Effector CD8-positive, alpha-beta T cell (primary cell): ENCODE results near the gene SRF.
A peak's percentile ranks its signal among the peaks of the same experiment; 100 is the strongest.

Experiments
- DNase-seq: peaks from one replicate; lab custom pipeline; 2025; lab: John Stamatoyannopoulos, UW

The SRF gene

DNA sequence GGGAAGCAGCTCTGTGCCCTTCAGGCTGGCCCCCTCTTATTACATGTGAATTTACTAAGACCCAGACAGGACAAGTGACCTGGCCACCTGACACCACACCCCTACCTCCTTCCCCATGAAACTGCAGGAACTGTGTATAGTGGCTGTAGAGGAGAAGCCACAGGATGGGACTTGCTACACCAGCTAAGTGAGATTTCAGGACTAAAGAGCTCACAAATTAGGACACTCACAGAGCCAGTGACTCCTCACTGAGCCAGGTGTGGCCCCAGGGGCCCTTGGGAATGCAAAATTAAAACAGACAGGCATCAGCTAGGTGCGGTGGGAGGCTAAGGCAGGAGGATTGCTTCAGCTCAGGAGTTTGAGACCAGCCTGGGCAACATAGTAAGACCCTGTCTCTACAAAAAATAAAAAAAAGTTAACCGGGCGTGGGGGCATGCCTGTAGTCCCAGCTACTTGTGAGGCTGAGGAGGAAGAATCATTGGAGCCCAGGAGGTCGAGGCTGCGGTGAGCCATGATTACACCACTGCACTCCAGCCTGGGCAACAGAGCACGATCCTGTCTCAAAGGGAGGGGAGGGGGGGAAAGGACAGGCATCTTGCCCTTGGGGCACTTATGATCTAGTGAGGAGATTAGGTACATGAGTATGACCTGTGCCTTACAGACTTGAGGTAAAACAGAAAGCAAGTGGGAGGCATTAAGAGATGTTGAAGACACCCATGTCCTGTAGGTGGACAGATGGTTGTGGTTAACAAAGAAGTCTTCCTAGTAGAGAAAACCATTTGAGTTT is 23.2 kb upstream of the SRF start:
- DNase-seq, result no peak

DNA sequence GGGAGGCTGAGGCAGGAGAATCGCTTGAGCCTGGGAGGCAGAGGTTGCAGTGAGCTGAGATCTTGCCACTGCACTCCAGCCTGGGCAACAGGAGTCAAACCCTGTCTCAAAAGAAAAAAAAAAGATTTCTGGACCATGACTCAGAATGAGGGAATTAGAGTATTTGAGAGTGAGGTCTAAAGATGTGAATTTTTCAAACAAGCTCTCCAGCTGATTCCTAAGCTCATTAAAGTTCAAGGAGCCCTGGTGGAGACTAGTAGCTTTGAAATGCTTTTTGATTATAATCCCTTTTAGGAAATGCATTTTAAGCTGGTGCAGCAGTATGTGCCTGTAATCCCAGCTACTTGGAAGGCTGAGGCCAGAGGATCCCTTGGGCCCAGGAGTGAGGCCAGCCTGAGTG is 21.8 kb upstream of the SRF start:
- no peak for DNase-seq

DNA sequence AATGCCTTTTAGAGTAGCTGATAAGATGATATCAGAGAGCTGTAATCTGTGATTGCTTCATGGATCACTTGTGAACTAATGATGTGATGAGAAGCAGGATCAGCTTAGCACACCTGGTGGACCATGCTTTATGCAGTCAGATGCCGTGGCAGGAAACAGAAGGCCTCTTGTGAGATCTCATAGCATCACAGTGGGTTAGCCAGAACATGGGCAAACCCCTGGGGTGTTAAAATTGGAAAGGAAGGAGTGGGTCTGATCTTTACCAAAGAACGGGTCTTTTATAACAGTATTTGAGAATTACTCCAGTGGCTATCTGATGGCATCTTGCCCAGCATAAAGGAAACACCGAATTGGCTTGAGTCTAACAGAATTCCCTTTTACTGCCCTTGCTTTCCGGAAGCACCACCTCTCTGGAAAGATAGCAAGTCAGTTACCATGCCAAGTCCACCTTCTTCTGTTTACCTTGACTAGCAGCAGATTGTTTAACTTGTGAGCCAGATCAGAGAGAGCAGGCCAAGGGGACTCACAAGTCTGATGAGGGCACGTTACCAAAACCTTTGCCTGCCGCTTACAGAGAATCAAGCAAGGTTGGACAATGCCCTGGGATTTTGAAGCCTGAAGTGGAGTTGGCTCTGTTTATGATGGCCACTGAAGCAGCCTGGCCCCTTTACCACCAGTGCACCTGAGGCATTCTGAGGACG is 20.9 kb upstream of the SRF start:
- no peak for DNase-seq

DNA sequence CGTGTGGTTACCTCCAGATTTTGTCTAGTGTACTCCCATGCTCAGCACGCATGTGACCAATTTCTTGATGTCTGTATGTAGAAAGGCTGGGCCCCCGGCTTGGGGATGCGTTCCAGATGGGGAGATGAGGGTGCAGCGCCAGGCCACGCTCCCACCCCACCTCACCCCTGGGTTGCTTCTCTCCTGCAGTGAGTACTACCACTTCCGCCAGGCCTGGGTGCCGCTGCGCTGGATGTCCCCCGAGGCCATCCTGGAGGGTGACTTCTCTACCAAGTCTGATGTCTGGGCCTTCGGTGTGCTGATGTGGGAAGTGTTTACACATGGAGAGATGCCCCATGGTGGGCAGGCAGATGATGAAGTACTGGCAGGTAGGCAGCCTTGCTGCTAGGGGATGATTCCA is 11.5 kb upstream of the SRF start:
- no peak for DNase-seq

DNA sequence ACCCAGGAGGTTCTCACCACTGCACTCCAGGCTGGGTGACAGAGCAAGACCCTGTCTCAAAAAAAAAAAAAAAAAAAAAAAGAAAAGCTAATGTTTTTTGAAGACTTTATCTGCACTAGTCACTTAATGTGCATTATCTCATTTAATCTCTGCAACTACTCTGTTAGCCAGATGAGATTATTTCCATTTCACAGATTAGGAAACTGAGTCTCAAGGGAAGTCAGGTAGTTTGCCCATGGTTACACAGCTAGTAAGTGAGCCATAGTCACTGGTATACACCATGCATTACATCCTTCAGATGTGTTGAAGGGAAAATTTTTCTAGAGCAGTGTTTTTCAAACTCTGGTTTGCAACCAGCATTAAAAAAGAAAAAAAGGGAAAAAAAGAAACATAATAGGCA is 7.2 kb upstream of the SRF start:
- no peak for DNase-seq

DNA sequence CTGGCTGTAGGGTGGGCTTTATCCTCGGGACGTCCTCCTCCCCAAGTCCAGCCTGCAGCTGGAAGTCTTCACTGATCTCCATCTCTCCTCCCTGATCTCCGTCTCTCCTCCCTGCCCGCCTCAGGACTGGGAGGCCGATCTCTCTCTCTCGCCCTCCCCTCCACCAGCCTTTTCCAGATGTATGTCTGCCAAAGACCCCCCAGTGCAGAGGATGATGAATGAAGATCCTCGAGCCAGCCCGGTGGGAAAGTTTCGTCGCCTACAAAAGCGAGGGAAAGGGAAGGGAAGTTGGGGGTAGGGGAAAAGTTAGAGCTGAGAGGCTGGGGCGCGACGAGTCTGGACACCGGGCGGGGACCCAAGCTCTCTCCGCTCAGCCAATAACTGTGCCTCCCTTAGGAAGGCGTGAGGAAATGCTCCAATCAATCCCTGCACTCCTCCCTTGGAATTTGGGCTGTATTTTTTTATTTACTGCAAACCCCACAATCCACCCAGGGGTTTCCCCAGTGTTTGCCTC is 595 bp upstream of the SRF start:
- DNase-seq, result no peak

DNA sequence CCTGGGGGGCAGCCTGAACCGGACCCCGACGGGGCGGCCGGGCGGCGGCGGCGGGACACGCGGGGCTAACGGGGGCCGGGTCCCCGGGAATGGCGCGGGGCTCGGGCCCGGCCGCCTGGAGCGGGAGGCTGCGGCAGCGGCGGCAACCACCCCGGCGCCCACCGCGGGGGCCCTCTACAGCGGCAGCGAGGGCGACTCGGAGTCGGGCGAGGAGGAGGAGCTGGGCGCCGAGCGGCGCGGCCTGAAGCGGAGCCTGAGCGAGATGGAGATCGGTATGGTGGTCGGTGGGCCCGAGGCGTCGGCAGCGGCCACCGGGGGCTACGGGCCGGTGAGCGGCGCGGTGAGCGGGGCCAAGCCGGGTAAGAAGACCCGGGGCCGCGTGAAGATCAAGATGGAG is 636 bp downstream of the SRF start:
- peak; percentile 31 for DNase-seq

DNA sequence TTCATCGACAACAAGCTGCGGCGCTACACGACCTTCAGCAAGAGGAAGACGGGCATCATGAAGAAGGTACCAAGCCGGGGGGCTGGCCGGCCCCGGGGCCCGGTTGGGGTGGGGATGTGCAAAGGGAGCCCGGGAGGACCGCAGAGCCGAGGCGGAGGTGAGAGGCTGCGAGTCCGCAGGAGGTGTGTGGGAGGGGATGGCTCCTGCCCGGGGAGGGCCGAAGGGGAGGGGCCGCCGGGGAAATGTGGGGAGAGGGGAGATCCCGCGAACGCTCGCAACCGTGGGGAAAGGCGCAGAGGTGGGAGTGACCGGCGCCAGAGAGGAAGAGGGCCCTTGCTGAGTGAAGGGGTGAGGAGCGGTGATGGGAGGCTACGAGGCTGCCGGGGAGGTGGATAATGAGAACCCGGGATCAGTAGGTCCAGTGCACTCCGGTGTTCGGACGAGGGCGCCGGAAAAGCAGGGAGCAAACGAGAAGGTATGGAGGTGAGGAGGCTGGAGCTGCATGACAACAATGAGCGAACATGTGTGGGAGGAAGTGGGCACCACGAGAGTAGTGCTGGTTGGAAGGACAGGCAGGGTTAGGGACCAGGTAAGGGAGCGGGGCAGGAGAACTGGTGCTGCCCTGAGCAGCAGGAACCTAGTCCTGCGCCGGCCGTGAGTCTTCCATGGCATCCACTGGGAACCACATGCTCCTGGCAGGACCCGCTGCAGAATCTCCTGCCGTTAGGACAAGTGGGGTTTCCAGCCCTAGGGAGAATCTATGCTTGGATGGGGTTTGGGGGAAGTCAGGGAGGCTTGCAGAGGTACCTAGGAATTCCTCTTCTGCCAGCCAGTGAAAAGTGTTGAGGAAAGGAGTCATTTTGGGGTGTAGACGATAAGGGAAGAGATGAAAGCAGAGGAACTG is 1.3 kb downstream of the SRF start:
- DNase-seq, result peak; percentile 28

DNA sequence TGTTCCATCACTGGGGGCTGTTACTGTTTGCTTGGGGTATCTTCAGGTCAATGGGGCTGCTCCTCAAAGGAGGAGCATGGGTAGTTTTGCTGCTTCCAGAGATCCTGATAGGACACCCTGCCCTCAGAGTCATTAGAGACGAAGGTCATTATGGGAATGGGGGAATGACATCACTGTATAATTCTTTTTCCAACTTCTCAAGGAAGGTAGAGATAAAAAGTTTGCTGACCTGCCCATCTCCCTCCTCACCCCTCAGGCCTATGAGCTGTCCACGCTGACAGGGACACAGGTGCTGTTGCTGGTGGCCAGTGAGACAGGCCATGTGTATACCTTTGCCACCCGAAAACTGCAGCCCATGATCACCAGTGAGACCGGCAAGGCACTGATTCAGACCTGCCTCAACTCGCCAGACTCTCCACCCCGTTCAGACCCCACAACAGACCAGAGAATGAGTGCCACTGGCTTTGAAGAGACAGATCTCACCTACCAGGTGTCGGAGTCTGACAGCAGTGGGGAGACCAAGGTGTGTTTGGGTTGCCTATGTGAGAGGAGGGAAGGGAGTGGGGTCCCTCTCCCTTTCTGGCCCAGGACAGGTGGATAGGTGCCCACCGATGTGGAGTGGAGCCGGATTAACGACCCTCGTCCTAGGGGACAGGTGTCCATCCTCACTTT is 2.7 kb downstream of the SRF start:
- DNase-seq, result no peak

DNA sequence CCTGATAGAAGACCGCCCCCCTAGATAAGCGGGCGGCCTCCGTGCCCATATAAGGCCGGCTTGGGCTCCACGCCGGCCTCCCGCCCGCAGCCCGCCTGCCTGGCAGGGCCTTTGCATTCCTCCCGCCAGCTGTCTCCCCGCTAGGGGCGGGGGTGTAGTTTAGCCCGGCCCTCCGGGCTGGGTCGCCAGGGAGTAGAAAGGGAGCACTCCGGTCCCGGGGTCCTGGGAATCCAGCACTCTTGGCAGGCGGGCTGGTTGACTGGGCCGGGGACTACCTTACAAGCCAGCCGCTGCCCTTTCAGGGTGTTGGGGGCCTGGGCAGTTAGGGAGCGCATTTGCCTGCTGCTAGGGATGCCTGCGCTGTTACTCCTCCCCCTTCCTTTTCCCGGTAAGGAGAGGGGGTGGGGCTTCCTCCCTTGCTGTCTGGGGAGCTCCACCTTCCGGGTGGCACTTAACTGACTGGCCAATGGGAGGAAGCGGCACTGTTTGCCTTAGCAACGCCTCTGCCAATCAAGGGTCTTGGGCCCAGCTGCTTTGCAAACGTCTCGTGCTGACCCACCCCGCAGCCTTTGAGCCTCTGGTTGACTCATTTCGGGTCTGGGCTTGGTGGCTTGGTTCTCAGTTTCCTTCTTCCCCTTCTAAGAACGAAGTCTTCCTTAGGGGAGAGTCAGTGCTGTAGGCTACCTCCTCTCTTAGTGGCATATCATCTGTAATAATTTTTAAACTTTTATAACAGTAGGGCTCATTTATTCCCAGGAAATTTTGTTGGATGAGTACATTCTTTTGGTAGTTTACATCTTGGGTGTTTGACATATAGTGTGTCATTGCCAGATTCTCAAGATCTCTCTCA is 3.4 kb downstream of the SRF start:
- DNase-seq, result peak; percentile 85

DNA sequence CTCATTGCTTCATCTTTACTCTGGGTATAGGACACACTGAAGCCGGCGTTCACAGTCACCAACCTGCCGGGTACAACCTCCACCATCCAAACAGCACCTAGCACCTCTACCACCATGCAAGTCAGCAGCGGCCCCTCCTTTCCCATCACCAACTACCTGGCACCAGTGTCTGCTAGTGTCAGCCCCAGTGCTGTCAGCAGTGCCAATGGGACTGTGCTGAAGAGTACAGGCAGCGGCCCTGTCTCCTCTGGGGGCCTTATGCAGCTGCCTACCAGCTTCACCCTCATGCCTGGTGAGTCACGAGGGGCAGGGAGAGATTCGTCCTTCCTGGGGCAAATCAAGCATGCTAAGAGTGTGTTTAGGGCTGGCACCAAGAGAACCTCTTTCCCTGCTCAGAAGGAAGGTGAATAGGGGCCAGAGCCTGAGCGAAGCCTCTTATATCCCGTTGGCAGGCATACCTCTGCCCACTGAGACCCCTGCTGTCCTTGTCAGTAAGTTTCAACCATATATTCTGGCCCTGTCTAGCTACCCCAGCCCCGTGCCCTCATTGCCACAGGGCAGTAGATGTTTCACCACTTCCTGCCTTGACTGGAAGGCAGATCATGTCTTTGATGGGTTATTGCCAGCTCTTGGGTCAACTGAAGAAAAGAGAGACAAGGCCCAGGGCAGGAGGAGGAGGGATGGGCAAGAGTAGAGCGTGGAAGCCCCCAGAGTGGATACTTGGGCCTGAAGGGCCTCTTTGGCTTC is 4.8 kb downstream of the SRF start:
- DNase-seq, result no peak

DNA sequence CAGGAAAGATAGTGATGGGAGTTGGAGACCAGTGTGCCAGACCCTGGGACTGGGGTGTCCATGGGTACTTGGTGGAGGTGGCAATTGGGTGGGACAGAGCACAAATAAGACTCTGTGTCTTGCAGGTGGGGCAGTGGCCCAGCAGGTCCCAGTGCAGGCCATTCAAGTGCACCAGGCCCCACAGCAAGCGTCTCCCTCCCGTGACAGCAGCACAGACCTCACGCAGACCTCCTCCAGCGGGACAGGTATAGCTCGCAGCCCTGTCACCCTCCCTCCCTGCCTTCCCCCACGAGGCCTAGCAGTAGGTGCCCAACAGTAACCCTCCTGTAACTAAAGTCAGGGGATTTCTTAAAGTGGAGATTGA is 5.3 kb downstream of the SRF start:
- DNase-seq, result no peak

DNA sequence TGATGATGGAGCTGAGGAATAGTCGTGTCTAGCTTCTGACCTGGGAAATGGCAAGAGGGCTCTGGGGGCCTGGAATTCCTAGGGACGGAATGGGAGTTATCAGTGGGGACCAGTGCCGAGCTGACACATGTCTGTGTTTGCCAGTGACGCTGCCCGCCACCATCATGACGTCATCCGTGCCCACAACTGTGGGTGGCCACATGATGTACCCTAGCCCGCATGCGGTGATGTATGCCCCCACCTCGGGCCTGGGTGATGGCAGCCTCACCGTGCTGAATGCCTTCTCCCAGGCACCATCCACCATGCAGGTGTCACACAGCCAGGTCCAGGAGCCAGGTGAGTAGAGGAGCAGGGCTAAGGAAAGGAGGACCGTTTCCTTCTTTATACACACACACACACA is 7.1 kb downstream of the SRF start:
- DNase-seq, result no peak

DNA sequence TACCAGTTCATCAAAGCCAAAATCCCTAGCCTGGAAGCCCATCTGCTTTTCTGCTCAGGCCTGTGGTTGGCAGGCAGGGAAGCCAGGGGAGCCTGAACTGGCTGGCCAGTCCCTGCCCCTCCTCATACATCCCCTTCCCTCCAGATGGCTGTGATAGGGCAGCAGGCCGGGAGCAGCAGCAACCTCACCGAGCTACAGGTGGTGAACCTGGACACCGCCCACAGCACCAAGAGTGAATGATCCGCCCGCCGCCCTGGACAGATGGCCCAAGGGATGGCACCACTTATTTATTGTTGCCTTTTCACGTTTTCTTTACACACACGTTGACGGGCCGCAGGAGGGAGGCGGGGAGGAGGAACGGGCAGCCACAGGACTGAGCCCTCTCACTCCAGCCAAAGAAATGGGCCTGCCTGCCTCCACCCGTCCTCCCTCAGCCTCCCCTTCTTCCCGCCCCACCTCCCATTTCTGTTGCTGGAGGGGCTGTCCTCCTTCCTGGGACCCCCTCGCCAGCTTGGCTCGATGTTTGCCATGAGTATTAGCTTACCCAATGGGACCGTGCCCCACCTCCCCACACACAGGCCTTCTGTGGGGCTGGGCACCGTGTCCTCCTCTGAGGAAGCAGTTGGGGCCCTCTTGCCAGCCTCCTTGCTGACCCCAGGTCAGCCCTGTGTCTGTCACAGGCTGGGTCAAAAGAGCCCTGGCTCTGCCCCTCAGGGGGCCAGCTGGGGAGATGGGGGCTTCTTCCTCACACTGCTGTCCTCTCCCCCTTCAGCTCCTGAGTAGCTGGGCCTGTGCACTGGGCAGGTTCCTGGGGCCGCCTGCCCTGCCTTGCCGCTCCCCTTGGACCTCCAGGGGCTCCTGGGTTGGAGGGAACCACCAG is 8.1 kb downstream of the SRF start:
- DNase-seq, result no peak

DNA sequence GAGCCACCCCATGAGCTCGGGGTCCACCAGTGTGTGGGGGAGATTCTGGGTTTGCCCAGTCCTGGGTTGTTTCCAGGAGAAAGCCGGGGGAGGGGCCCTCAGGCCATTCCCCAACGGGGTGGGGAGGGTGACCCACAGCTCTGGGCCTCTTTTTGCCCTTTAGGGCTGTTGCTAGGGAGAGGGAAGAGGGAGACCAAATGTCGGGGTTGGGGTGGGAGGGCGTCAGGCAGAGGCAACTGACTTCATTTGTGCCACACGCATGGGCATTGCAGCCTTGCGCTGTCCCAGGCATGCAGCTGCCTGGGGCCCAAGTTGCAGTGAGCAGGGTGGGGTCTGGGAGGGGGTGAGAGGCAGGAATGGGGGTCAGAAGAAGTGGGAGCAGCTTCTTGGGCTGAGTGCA is 9.0 kb downstream of the SRF start:
- no peak for DNase-seq

DNA sequence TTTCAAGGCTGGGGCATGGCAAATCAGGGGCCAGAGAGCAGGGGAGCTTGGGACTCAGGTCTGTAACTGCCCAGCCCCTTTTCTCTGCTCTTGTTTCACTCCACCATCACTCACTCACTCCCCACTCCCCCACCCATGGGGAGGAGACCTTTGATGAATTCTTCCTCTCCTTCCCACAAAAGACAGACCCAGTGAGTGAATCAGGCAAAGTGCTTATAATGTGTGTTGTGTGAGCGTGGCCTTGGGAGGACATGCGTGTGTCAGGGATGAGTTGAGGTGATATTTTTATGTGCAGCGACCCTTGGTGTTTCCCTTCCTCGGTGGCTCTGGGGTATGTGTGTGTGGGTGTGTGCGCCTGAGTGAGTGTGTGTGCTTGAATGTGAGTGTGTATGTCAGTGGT is 9.9 kb downstream of the SRF start:
- no peak for DNase-seq

DNA sequence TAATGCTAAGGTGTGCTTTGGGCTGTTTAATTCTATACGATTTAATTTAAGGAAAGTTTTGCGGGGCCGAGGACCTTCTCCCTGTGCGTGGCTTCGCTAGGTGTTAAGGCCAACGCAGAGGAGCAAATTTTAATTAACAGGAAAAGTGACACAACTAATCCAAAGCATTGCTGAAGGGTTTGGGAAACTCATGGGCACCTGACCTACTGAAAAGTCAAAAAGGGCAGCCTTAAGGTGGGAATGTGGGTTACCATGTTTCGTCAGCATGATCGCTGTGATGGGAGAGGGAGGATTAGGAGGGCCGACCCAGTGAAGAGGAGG is 10.5 kb downstream of the SRF start:
- no peak for DNase-seq

DNA sequence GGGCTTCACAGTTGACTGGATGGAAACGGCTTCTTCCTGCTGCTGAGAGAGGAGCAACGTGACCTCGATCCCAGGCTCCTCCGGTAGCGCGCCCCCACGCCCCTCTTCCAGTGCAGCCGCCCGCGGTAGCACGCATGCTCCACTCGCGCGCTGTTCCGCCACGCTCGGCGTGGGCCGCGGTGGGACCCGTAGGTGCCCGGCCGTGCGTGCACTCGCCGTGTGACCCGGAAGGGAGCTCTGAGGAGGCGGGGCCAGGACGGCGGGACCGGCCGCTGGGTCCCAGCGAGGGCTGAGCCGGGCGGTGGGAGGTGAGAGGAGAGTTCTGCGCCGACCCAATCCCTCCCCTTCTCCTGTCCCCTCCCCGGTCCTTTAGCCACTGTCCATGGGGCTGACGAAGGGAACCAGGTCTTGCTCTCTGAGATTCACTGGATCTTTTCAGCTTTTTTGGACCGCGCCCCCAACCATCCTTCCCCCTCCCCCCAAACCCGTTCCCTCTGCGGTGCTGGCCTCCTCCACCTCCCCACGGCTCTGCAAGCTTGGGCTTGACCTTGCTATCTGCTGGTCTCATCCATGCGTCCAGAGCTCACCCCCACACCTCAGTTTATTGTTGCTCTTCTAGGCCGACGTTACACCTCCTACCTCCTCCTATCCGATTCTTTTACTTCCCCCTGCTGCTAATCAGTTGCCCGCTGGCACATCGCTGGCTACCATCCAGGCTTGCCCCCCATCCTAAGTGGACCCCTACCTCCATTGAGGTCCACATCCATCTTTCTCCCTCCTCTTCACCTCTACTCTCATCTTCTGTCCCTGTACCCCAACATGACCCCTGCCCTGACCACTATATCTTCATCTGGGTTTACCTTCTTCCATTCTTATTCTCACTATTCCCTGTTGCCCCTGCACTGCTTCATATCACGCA is 11.1 kb downstream of the SRF start, which contains the start of gene CUL9:
CUL9 (plus strand) TSS at position 255 of the 919 bp plus-strand sequence. CDS start 2,115 bp downstream, outside the sequence.
- peak; percentile 67 for DNase-seq
